NB4 (cell line): ENCODE measurements around the gene SMIM35.

ENCODE experiments used
- CTCF ChIP-seq: IDR thresholded peaks from one replicate; pipeline ENCODE4 v1.5.1; 2012; ENCODE audit warnings: low read depth, low read length
- POLR2A ChIP-seq: IDR thresholded peaks from 2 replicates; pipeline ENCODE4 v1.6.1; 2011; ENCODE audit warnings: mild to moderate bottlenecking; ENCODE audit not compliant: insufficient read length; ENCODE audit errors: extremely low read depth

GRCh38 chr11:118054712-118055640 lies 31.8 kb downstream of the SMIM35 start:
- TF ChIP-seq CTCF = no peak
- TF ChIP-seq POLR2A = no peak
